Smooth muscle cell (in vitro differentiated cells): ENCODE data around the gene IFT43. TPM values are rescaled to one million over a fixed set of nuclear protein-coding genes. Genes with fewer than 3 reads are reported as not detected.

Experiments
- DNase-seq: peaks from one replicate; lab custom pipeline; 2025; ENCODE audit not compliant: unreplicated experiment; lab: John Stamatoyannopoulos, UW
- H2AFZ ChIP-seq: fragments of 200-600 bp; sonication (generic); 2 replicates; pipeline ENCODE4 v1.6.0; 2016; ENCODE audit warnings: antibody characterized with exemption, low read depth, mild to moderate bottlenecking
- H3F3A ChIP-seq: fragments of 200-600 bp; sonication (generic); 2 replicates; pipeline ENCODE4 v1.6.0; 2017; ENCODE audit warnings: antibody characterized with exemption, low read depth
- H3K27ac ChIP-seq: fragments of 200-600 bp; sonication (generic); 2 replicates; pipeline ENCODE4 v1.5.1; 2016; ENCODE audit warnings: low read depth, mild to moderate bottlenecking
- H3K27me3 ChIP-seq: fragments of 200-600 bp; sonication (generic); 2 replicates; pipeline ENCODE4 v1.6.1; 2016; ENCODE audit warnings: low read depth, mild to moderate bottlenecking
- H3K36me3 ChIP-seq: fragments of 200-600 bp; sonication (generic); 2 replicates; pipeline ENCODE4 v1.5.1; 2016; ENCODE audit warnings: low read depth
- H3K4me1 ChIP-seq: fragments of 200-600 bp; sonication (generic); 2 replicates; pipeline ENCODE4 v1.5.1; 2016; ENCODE audit warnings: low read depth
- H3K4me2 ChIP-seq: fragments of 200-600 bp; sonication (generic); 2 replicates; pipeline ENCODE4 v1.6.0; 2016; ENCODE audit warnings: mild to moderate bottlenecking
- H3K4me3 ChIP-seq: fragments of 200-600 bp; sonication (generic); 2 replicates; pipeline ENCODE4 v1.5.1; 2016; ENCODE audit warnings: mild to moderate bottlenecking
- H3K79me2 ChIP-seq: fragments of 200-600 bp; sonication (generic); 2 replicates; pipeline ENCODE4 v1.6.0; 2016; ENCODE audit warnings: low read depth, mild to moderate bottlenecking
- H3K9ac ChIP-seq: fragments of 200-600 bp; sonication (generic); 2 replicates; pipeline ENCODE4 v1.6.0; 2016; ENCODE audit warnings: low read depth
- H3K9me3 ChIP-seq: fragments of 200-600 bp; sonication (generic); replicated peaks from 2 replicates; pipeline ENCODE4 v1.5.1; 2016; ENCODE audit warnings: low read depth
- H4K20me1 ChIP-seq: fragments of 200-600 bp; sonication (generic); 2 replicates; pipeline ENCODE4 v1.6.0; 2016; ENCODE audit warnings: low read depth
- CTCF ChIP-seq: fragments of 200-600 bp; sonication (generic); IDR thresholded peaks from 2 replicates; pipeline ENCODE4 v1.5.1; 2017; ENCODE audit warnings: borderline replicate concordance, mild to moderate bottlenecking, antibody characterized with exemption; ENCODE audit not compliant: insufficient read depth, poor library complexity, severe bottlenecking
- WGBS: methylation state at CpG from one replicate; pipeline ENCODE4 v1.1.7; 2016; ENCODE audit warnings: low lambda C conversion rate; 5-methylcytosine and 5-hydroxymethylcytosine counted together
- polyA plus RNA-seq: library from polyadenylated mRNA; unstranded; fragments of >200 nt; fragmentation: Nextera tagmentation; extraction: Ambion mirVana; gene quantifications from 2 replicates; pipeline ENCODE4 v1.2.1, GENCODE V29; 2016
- total RNA-seq: library from RNA; depleted of rRNA; stranded (reverse); fragments of >200 nt; gene quantifications from 2 replicates; pipeline ENCODE4 v1.2.3, GENCODE V29; 2014

IFT43 gene
- total and polyA plus RNA-seq, 2 experiments from 2014 or later = 46.9 to 63.0 TPM

- Histone ChIP-seq H3K4me3 (no peak overlapping the region), H2AFZ (no peak overlapping the region), H3K9ac (no peak overlapping the region), H3K27ac (no peak overlapping the region), H3K9me3 (no peaks in the 10 kb centered on the region), H3K79me2 (no peaks in the 10 kb centered on the region), H3F3A (no peaks in the 10 kb centered on the region), H3K4me1 (no peaks in the 10 kb centered on the region), H3K4me2 (no peak overlapping the region), H4K20me1 (no peaks in the 10 kb centered on the region), H3K36me3 (no peaks in the 10 kb centered on the region), H3K27me3 (no peaks in the 10 kb centered on the region)
- no peak for TF ChIP-seq CTCF
- no peak for DNase-seq
- 90% methylated on average over 8 of the region's 8 CpGs for WGBS
Measured at GRCh38 chr14:76098047-76098446, 112.5 kb downstream of the IFT43 start.

GRCh38 chr14:76098916-76099675 is 113.5 kb downstream of the IFT43 start:
- TF ChIP-seq CTCF = no peak
- DNase-seq = no peak
- H3K27me3 ChIP-seq = no peaks in the 10 kb centered on the region
- H3K4me3 ChIP-seq = no peak overlapping the region
- H3K9me3 ChIP-seq = no peaks in the 10 kb centered on the region
- no peaks in the 10 kb centered on the region for H3K36me3 ChIP-seq
- no peak overlapping the region for H3K27ac ChIP-seq
- 94% methylated on average over 28 of the region's 28 CpGs for WGBS
- no peak overlapping the region for H3K4me2 ChIP-seq
- H2AFZ ChIP-seq = no peak overlapping the region
- no peaks in the 10 kb centered on the region for H3K79me2 ChIP-seq
- no peaks in the 10 kb centered on the region for H3F3A ChIP-seq
- no peak overlapping the region for H3K9ac ChIP-seq
- no peaks in the 10 kb centered on the region for H4K20me1 ChIP-seq
- no peaks in the 10 kb centered on the region for H3K4me1 ChIP-seq

GRCh38 chr14:76100236-76100635 is 114.7 kb downstream of the IFT43 start:
- Histone ChIP-seq H2AFZ (no peak overlapping the region), H4K20me1 (no peaks in the 10 kb centered on the region), H3K9me3 (no peaks in the 10 kb centered on the region), H3K4me3 (no peak overlapping the region), H3K36me3 (no peaks in the 10 kb centered on the region), H3K4me2 (no peak overlapping the region), H3K27me3 (no peaks in the 10 kb centered on the region), H3K27ac (no peak overlapping the region), H3F3A (no peaks in the 10 kb centered on the region), H3K9ac (no peak overlapping the region), H3K4me1 (no peaks in the 10 kb centered on the region), H3K79me2 (no peaks in the 10 kb centered on the region)
- 88% methylated on average over 14 of the region's 14 CpGs for WGBS
- no peak for TF ChIP-seq CTCF
- no peak for DNase-seq
